Measurements from ENCODE around the gene SULT1A2.
"Not testable (repeated sequence)": the region's sequence is repeated elsewhere in the genome, so short reads cannot be mapped to it uniquely, and the experiment has no call there.

SULT1A2 gene

DNA sequence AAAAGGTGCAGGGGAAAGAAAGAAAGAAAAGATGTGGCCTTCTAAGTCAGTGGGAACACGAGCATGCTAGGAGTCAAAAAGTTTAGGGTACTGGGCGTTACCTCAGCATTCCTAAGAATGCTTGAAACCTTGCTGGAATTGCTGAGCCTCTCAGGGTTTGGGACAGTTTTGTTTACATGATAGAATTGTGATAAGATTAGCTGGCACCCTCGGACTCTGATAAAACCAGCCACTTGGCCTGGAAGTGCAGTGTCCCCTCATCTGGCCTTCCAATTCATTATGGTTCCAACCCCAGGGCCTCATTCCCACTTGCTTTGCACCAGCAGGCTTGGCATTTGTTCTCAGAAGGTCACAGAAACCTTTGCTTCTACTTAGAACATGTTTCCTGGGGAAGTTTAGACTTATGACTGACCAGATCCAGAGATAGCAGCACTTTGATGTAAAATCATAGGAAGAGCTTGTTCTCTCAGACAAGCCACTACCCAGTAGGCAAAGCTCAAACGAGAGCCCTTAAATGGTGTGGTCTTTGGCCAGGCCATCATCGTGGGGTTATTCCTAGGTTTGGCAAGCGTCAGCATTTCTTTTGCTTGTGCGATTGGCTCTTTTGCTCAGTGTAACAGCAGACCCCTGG lies 35.2 kb downstream of the SULT1A2 start:
- DNase-seq (ENCODE audit: low read depth in 2 of 2, low spot score in 1 of 2): no peak

DNA sequence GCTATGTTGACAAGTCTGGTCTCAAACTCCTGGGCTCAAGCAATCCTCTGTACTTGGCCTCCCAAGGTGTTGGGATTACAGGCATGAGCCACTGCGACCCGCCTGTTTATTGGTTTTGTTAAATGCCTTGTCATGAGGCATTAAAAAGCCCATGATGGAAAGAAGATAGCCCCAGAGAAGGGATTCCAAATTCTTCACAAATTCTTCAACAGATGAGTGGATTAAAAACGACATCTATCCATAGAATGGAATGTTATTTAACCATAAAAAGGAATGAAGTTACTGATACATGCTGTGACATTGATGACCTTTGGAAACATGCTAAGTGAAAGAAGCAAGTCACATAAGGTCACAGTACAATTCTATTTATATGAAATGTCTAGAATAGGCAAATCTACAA lies 38.4 kb downstream of the SULT1A2 start:
- no peak for DNase-seq (ENCODE audit: low read depth in 2 of 2, low spot score in 1 of 2)

DNA sequence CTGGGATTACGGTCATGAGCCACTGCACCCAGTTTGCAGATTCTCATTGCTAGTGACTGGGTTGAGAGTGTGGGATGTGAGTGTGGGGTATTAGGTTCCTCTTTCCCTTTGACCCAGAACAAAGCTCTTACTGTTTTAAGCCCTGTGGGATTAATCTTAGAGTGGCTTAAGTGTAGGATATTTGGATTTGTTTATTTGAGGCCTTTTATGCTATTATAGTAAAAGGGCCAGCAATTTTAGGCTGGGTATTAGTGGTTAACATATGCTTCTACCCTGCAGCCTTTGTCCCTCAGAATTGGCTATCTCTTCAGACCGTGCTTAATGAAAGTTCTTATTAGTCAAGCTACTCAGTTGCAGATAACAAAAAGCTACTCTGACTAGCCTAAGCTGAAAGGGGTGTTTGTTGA lies 39.9 kb downstream of the SULT1A2 start:
- DNase-seq (ENCODE audit: low read depth in 2 of 2, low spot score in 1 of 2): no peak

DNA sequence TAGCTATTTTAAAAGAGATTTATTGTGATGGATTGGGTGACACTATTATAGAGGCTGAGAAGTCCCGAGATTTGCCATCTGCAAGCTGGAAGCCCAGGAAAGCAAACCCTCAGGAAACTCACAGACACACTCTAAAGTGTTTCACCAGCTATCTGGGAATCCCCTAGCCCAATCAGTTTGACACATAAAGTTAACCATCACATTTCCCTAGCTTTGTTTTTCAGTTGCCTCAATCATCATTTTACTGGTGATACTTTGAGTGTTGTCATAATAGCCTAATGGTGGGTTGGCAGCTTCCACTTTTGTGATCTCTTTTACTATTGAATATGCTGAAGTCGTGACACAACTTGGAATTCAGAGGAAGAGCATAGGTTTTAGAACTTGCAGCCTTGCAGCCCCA lies 41.3 kb downstream of the SULT1A2 start:
- DNase-seq (ENCODE audit: low read depth in 2 of 2, low spot score in 1 of 2): no peak

DNA sequence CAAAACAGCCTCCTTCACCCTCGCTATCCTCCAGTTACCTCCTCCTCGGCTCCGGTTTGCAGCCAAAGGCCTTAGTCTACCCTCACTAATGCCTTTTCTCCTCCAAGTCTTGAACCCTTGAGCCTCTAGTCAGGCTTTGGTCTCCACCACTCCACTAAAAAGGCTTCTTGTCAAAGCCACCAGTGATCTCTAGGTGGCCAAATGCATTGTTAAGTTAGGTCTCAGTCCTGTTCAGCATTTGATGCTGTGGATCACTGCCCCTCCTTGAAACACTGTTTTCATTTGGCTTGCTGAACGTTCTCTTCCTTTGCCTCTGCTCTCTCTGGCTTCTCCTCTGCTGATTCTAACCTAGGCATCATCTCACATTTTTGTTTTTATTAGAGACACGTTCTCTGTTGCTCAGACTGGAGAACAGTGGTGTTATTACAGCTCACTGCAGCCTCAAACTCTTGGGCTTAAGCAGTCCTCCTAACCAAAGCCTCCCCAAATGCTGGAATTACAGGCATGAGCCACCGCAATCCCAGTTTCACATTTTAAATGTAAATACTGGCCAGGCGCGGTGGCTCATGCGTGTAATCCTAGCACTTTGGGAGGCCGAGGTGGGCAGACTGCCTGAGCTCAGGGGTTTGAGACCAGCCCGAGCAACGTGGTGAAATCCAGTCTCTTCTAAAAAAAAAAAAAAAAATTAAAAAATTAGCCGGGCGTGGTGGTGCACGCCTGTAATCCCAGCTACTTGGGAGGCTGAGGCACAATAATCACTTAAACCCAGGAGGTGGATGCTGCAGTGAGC lies 42.0 kb downstream of the SULT1A2 start:
- no peak for DNase-seq (ENCODE audit: low read depth in 2 of 2, low spot score in 1 of 2)

DNA sequence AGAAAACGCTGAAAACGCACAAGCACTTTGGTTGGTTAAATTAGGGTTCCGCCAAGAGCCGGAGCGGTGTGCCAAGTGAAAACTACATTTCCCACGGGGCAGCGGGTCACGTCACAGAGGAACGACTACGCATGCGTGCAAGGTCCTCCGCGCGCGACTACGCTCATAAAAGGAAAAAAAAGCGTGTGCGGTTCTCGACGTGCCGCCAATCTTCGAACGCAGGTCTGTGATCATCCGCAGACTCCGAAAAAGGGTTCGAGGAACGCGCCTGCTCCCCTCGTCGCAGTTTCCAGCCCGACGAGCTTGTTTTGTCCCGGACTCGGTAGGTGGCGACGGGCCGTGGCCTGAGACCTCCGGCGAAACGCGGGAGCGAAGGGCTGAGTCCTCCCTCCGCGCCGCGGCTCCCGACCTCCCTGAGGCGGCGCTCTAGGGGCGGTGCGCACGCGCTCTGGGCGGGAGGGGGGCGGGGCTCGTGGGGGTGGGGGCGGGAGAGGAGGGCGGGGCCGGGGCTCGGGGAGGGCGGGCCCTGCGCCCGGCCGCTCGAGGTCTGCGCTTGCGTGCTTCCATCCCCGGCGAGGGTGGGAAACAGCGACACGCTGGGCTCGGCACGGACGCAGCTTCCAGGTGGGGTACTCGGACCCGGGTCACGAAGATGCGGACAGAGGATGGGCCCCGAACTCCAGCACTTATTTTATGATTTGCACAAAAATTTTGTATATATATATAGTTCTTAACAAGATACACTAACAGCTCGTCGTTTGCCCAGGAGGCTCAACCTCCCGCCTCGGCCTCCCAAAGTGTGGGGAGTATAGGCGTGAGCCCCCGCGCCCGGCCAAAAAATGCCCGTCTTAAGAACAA lies 42.8 kb downstream of the SULT1A2 start, which contains the start of gene SGF29:
Gene SGF29, plus strand, starts transcription at position 145 of the 858 bp plus-strand sequence. CDS start 27,150 bp downstream, outside the sequence.
- peak; percentile 87 to 92 for DNase-seq (ENCODE audit: low read depth in 2 of 2, low spot score in 1 of 2)

DNA sequence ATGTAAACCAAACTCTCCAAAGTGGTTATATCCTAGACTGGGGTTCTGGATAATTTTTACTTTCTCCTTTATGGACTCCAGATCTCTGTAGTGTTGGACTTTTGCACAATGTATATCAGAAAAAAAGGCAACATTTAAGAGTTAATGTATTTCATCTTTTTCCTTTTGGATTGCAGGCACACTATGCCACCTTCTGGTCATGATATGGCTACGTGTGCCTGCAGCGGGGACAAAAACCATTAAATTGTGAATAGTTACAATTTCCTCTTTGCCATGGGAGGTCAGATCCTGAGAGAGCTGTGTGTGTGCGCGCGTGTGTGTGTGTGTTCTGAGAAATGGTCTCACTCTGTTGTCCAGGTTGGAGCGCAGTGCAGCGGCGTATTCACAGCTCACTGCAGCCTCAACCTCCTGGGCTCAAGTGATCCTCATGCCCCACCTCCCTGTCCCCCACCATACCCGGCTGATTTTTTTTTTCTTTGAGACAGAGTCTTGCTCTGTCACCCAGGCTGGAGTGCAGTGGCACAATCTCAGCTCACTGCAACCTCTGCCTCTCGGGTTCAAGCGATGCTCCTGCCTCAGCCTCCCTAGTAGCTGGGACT lies 47.5 kb downstream of the SULT1A2 start:
- no peak for DNase-seq (ENCODE audit: low read depth in 2 of 2, low spot score in 1 of 2)

DNA sequence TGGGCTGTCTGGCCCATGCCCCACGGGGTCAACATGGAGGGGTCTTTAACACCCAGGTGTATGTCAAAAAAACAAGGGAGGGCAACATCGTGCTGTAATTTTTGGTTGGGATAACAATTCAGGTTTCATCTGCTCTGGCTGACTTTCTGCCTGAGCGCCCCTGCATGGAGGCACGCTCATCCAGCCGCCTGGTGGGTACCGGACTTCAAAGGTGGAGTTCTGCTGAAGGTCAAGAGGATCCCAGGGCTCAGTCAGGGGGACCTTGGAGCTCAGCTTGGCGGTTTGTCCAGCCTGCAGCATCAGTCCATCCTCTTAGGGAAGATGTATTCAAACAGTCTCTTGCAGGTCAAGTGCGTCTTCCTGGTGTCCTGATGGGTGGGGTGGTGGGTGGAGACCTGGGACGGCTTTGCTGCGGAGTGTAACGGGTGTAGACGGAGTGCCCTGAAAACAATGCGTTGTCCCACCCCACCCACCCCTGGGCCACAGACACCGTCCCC lies 48.5 kb downstream of the SULT1A2 start:
- DNase-seq (ENCODE audit: low read depth in 2 of 2, low spot score in 1 of 2): no peak

DNA sequence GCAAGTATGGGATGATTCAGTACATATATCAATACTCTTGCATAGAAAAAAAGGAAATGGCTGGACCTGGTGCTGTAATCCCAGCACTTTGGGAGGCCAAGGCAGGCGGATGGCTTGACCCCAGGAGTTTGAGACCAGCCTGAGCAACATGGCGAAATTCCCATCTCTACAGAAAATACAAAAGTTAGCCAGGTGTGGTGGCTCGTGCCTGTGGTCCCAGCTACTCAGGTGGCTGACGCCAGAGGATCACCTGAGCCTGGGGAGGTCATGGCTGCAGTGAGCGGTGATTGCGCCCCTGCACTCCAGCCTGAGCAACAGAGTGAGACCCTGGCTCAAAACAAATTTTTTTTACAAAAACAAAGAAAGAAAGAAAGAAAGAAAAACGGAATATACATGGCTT lies 50.2 kb downstream of the SULT1A2 start:
- DNase-seq (ENCODE audit: low read depth in 2 of 2, low spot score in 1 of 2): no peak

DNA sequence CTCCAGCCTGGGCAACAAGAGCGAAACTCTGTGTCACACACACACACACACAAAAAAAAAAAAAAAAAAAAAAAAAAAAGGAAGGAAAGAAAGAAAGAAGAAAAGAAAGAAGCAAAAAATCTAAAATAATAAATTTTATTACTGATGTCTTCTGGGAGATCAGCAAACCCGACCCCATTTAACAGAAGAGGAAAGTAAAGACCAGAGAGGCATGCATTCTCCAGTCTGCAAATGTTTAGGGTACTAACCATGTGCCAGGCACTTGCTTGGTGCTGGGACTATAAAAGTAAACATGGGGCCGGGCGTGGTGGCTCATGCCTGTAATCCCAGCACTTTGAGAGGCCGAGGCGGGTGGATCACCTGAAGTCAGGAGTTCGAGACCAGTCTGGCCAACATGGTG lies 50.9 kb downstream of the SULT1A2 start:
- DNase-seq (ENCODE audit: low read depth in 2 of 2, low spot score in 1 of 2): not testable (repeated sequence)

DNA sequence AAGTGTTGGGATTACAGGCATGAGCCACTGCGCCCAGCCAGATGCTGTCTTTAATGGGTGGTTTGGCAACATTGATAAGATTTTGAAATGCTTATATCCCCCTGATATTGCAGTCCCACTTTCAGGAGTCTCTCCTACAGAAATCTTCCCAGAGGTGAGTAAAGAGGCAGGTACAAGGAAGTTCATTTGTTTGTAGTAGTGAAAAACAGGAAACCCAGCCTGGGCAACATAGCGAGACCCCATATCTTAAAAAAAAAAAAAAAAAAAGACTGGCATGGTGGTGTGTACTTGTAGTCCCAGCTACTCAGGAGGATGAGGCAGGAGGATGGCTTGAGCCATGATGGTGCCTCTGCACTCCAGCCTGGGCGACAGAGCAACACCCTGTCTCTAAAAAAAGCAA lies 51.9 kb downstream of the SULT1A2 start:
- no peak for DNase-seq (ENCODE audit: low read depth in 2 of 2, low spot score in 1 of 2)

DNA sequence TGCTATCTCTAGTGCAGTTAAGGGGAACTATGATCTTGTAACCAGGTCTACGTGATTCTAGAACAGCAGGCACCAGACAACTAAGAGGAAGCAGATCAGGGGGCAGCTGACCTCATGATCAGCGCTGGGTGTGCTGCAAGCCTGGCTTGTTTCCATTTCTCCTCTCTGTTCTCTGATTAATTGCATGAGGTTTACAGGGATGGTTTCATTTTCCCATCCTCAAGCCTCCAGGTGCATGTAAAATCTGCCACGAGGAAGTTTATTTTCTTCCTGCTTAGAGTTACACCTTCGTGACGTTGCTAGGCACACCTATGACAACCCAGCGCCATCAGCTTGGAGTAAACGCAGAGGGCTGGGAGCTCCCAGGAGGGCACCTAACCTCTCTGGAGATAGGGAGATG lies 53.8 kb downstream of the SULT1A2 start:
- DNase-seq (ENCODE audit: low read depth in 2 of 2, low spot score in 1 of 2): no peak

DNA sequence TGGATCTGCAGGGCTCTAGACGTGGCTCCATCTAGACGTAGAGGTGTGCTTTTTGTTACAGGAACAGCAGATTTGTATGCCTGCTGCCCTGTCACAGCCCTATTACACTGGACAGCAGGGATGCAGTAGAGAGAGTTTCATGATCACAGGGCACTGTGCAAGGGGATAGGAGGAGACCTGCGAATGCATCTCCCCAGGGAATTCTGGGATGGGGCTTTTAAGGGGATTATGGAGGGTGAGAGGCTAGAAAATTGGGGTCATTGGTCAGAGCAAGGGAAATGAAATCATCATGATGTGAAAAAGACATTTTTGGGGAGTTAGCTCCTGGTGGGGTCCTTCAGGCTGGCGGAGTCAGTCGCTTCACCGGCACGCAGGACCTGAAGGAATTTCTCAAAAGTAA lies 54.2 kb downstream of the SULT1A2 start:
- no peak for DNase-seq (ENCODE audit: low read depth in 2 of 2, low spot score in 1 of 2)
